Measurements from ENCODE around the gene ZNF140.

GRCh38 chr12:133046698-133047097 is 34.0 kb upstream of the ZNF140 start:
- TF ChIP-seq CTCF (IDR thresholded peaks at IDR 0.05; ENCODE audit: borderline replicate concordance, extremely low read depth, low read length, poor library complexity, severe bottlenecking) (no peak), EZH2 (IDR thresholded peaks at IDR 0.05; ENCODE audit: borderline replicate concordance, low read depth, low read length, severe bottlenecking) (no peak)
